ENCODE results near the gene CXCL6.

Gene CXCL6

DNA sequence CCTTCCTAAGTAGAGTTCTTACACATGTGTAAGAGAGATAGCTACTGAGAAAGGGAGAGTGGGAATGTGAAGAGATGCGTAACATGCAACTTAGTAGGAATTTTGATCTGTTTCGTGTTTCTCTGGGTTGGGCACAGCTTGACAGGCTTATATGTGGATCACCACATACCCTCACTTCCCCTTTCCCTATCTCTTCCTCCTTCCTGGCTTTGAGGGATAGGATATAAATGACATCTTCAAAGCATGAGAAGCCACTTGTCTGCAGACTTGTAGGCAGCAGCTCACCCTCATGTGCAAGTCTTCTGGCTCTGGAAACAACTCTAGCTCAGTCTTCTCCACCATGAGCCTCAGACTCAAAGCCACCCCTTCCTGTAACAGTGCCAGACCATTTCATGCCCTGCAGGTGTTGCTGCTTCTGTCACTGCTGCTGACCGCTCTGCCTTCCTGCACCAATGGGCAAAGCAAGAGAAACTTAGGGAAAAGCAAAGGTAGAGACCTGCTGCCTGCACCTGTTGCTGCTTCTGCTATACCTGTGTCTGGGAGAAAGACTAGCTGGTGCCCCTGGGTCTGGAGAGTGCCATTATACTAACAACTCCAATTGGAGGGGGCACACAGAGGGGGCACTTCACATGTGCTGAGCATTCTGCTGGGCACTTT lies 11.2 kb downstream of the CXCL6 start:
- no peak for DNase-seq (ENCODE audit: extremely low read depth, low read depth)
- no peak overlapping the region for H3K4me3 ChIP-seq (replicated peaks; ENCODE audit: low read depth, low read length)
- TF ChIP-seq, protein P1, sequence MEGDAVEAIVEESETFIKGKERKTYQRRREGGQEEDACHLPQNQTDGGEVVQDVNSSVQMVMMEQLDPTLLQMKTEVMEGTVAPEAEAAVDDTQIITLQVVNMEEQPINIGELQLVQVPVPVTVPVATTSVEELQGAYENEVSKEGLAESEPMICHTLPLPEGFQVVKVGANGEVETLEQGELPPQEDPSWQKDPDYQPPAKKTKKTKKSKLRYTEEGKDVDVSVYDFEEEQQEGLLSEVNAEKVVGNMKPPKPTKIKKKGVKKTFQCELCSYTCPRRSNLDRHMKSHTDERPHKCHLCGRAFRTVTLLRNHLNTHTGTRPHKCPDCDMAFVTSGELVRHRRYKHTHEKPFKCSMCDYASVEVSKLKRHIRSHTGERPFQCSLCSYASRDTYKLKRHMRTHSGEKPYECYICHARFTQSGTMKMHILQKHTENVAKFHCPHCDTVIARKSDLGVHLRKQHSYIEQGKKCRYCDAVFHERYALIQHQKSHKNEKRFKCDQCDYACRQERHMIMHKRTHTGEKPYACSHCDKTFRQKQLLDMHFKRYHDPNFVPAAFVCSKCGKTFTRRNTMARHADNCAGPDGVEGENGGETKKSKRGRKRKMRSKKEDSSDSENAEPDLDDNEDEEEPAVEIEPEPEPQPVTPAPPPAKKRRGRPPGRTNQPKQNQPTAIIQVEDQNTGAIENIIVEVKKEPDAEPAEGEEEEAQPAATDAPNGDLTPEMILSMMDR (IDR thresholded peaks at IDR 0.05; ENCODE audit: low read depth, low read length, missing control alignments) = no peak

DNA sequence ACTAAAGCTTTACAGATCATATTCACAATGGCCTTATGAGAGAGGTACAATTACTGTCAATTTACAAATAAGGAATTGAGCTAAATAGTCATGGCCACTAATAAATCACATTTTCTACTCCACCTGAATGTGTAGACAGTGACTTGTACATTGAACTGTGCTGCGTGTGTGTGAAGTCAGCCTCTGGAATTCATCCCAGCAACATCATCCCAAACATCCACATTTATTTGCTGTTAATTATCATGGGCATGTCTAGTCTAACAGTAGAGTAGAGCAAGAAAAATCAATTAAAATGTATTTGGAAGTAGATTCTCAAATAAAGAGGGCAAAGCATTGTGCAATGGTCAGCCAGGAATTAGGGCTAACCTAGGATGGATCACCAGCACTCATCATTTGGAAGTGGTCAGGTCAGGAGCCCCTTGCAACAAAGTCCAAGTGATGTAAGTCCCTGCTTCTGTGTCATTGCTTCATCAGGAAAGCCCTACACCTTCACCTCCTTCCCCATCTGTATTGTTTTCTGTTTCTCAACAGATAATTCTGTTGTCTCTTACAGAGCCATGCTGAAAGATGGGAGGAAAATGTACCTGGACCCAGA lies 11.8 kb downstream of the CXCL6 start:
- H3K4me3 ChIP-seq (replicated peaks; ENCODE audit: low read depth, low read length) = no peak overlapping the region
- TF ChIP-seq, protein P1 (IDR thresholded peaks at IDR 0.05; ENCODE audit: low read depth, low read length, missing control alignments) = no peak
- DNase-seq (ENCODE audit: extremely low read depth, low read depth) = no peak

DNA sequence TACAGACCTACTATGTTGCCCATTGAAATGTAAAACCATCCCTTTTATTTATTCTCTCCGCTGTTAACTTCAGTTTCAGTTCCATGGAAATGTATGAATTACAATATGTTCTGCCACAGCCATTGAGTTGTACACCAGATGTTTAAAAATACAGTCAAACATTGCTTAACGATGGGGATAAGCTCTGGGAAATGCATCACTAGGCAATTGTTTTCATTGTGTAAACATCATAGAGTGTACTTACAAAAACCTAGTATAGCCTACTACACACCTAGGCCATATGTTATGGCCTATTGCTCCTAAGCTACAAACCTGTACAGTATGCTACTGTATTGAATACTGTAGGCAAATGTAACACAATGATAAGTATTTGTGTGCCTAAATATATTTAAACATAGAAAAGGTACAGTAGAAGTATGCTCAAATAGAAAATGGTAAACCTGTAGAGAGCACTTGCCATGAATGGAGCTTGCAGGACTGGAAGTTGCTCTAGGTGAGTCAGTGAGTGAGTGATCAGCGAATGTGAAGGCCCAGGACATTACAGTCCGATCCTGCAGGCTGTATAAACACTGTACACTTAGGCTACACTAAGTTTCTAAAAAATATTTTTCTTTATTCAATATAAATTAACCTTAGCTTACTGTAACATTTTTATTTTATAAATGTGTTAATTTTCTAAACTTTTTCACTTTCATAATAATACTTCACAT lies 13.9 kb downstream of the CXCL6 start:
- no peak overlapping the region for H3K4me3 ChIP-seq (replicated peaks; ENCODE audit: low read depth, low read length)
- TF ChIP-seq, protein P1 (IDR thresholded peaks at IDR 0.05; ENCODE audit: low read depth, low read length, missing control alignments) = no peak
- no peak for DNase-seq (ENCODE audit: extremely low read depth, low read depth)

DNA sequence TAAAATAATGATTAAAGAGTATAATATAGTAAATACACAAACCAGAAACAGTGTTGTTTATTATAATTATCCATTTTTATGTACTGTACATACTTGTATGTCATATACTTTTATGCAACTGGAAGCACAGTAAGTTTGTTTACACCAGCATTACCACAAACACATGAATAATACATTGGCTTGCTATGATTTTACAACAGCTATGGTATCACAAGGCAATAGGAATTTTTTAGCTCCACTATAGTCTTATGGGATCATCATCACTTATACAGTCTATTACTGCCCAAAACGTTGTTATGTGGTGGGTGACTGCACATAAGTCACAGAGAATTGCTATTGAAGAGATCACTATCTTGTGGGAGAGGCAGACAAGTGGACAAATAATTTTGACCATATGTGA lies 14.8 kb downstream of the CXCL6 start:
- TF ChIP-seq, protein P1 (IDR thresholded peaks at IDR 0.05; ENCODE audit: low read depth, low read length, missing control alignments) = no peak

DNA sequence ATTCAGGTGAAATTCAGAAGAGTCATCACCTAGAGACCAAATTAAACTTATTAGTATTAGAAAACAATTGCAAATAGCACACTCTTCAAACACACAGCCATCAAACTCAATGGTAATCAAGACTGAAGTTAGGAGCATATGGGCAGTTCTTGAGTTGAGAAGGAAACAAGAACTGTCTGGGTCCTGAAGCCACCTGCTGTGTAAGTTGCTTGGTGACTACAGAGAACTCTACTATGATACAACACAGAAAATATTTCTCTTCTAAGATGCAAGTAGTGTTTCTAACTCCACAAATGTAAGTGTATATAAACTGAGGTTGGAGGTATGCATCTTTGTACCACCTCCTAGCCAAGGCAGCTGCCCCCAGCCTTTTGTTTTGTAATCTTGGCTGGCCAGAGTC lies 16.3 kb downstream of the CXCL6 start:
- H3K4me3 ChIP-seq (replicated peaks; ENCODE audit: low read depth, low read length) = no peak overlapping the region
- TF ChIP-seq, protein P1 (IDR thresholded peaks at IDR 0.05; ENCODE audit: low read depth, low read length, missing control alignments) = no peak
- no peak for DNase-seq (ENCODE audit: extremely low read depth, low read depth)

More for the DNA sequence above, 14.8 kb downstream of the CXCL6 start:
- H3K4me3 ChIP-seq (replicated peaks; ENCODE audit: low read depth, low read length) = no peak overlapping the region
- DNase-seq (ENCODE audit: extremely low read depth, low read depth) = no peak

DNA sequence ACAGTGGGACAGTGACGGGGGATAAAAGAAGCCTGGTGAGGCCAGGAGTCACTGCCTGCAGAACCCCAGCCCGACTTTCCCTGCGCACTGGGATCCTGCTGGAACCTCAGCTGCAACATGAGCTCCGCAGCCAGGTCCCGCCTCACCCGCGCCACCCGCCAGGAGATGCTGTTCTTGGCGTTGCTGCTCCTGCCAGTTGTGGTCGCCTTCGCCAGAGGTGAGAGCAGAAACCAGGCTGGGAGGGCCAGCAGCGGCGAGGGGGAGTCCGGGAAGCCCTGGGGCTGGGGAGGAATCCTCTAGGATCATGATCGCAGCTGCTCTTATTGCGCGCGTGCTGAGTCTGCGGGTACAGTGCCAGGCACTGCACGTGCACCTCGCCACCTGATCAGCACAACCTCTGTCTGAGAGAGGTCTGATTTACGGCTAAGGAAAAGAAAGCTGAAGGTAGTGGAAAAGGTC lies 16.8 kb downstream of the CXCL6 start, which contains the start of gene PF4V1:
TSS of gene PF4V1 (plus strand) at position 51 of the 459 bp plus-strand sequence. CDS start at position 118, 67 bp downstream.
- TF ChIP-seq, protein P1 (IDR thresholded peaks at IDR 0.05; ENCODE audit: low read depth, low read length, missing control alignments) = peak; percentile 30
- peak within 1 kb of the TSS; percentile 18 for H3K4me3 ChIP-seq (replicated peaks; ENCODE audit: low read depth, low read length)
- no peak for DNase-seq (ENCODE audit: extremely low read depth, low read depth)
